Neural progenitor cell (in vitro differentiated cells): ENCODE data around the gene RPS6KA5.
"Not testable (repeated sequence)": the region's sequence is repeated elsewhere in the genome, so short reads cannot be mapped to it uniquely, and the experiment has no call there.

Experiments
- EZH2 ChIP-seq: fragments of 200-600 bp; sonication (generic); IDR thresholded peaks from 2 replicates; pipeline ENCODE4 v1.6.1; 2017; ENCODE audit warnings: antibody characterized with exemption, mild to moderate bottlenecking, moderate library complexity
- EZH2phosphoT487 ChIP-seq: fragments of 200-600 bp; sonication (generic); IDR thresholded peaks from 2 replicates; pipeline ENCODE4 v1.6.1; 2017; ENCODE audit warnings: antibody characterized with exemption
- TF ChIP-seq, protein P1 (sequence below): fragments of 200-600 bp; sonication (generic); IDR thresholded peaks from 2 replicates; pipeline ENCODE4 v1.5.1; 2017; ENCODE audit warnings: antibody characterized with exemption, mild to moderate bottlenecking

DNA sequence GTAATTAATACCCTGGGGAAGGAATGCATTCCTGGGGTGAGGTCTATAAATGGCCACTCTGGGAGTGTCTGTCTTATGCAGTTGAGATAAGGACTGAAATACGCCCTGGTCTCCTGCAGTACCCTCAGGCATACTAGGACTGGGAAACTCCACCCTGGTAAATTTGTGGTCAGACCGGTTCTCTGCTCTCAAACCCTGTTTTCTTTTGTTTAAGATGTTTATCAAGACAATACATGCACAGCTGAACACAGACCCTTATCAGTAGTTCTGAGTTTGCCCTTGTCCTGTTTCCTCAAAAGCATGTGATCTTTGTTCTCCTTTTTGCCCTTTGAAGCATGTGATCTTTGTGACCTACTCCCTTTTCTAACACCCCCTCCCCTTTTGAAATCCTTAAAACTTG lies 106.8 kb downstream of the RPS6KA5 start:
- TF ChIP-seq EZH2, EZH2phosphoT487: not testable (repeated sequence)
- TF ChIP-seq, protein P1, sequence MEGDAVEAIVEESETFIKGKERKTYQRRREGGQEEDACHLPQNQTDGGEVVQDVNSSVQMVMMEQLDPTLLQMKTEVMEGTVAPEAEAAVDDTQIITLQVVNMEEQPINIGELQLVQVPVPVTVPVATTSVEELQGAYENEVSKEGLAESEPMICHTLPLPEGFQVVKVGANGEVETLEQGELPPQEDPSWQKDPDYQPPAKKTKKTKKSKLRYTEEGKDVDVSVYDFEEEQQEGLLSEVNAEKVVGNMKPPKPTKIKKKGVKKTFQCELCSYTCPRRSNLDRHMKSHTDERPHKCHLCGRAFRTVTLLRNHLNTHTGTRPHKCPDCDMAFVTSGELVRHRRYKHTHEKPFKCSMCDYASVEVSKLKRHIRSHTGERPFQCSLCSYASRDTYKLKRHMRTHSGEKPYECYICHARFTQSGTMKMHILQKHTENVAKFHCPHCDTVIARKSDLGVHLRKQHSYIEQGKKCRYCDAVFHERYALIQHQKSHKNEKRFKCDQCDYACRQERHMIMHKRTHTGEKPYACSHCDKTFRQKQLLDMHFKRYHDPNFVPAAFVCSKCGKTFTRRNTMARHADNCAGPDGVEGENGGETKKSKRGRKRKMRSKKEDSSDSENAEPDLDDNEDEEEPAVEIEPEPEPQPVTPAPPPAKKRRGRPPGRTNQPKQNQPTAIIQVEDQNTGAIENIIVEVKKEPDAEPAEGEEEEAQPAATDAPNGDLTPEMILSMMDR, result not testable (repeated sequence)
